Stimulated activated CD8-positive, alpha-beta memory T cell treated with anti-CD3 and anti-CD28 coated beads, Interleukin-4, amount 100 ng/mL, for 24 hours (primary cell): ENCODE measurements around the gene MMAB.

ENCODE experiments used
- DNase-seq: peaks from one replicate; pipeline ENCODE4 v3.0.0-alpha.2; 2020; ENCODE audit warnings: low read depth

The MMAB gene

DNA sequence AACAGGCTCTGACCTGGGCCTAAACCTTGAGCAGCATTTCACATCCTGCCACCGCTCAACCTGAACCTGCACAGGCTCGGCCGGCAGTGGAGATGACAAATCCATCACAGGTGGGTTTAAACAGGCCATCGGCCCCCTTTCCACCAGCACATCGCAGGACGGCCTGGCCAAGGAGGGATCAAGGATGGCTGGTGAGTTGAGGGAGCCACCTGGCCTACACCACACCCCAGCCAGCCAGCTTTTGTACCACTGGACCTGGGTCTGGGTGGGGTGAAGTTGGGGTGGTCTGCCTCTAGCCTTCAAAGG, 14.2 kb downstream of the MMAB start:
- DNase-seq: no peak

GRCh38 chr12:109558374-109559199, 14.7 kb downstream of the MMAB start:
- DNase-seq: no peak

GRCh38 chr12:109557805-109558204, 15.5 kb downstream of the MMAB start:
- DNase-seq: no peak

- no peak for DNase-seq
Observed at GRCh38 chr12:109557200-109557599, 16.1 kb downstream of the MMAB start.

DNA sequence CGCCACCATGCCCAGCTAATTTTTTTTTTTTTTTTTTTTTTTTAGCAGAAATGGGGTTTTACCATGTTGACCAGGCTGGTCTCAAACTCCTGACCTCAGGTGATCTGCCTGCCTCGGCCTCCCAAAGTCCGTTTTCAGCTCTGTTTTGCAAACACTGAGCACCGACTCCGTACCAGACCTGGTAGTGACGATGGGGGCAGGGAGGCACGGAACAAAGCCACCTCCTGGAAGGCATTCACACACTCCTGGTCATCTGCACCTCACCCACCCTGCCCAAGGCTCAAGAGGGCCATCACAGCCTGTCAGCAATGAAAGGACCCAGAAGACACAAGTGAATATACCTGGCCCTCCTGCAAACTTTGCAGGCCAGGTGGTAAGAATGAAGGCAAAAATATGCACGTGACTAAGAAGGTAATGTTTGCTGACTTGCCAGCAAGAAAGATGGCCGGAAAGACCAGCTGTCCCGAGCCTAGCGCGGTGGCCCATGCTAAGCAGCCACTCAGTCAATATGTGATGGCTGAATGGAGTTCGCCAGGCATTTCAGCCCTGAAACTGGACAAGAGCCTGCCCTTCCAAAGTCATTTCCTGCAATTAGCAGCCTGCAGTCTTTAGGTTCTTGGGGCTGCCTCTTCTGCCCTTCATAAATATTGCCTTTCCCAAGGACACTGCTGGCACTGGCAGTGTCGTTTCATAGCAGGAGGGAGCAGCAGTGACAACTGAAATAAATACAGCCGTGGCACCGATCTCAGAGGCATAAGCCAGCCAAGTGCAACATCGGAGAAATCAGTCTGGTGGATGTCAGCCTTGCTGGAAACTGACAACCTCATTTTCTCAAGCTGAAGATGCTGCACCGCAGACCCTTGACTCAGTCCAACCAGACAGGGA, 17.6 kb downstream of the MMAB start:
- DNase-seq: no peak

GRCh38 chr12:109554761-109555160, 18.5 kb downstream of the MMAB start:
- DNase-seq: no peak

- no peak for DNase-seq
Observed at GRCh38 chr12:109553906-109554500, 19.3 kb downstream of the MMAB start.

- no peak for DNase-seq
Observed at GRCh38 chr12:109553483-109553882, 19.8 kb downstream of the MMAB start.

DNA sequence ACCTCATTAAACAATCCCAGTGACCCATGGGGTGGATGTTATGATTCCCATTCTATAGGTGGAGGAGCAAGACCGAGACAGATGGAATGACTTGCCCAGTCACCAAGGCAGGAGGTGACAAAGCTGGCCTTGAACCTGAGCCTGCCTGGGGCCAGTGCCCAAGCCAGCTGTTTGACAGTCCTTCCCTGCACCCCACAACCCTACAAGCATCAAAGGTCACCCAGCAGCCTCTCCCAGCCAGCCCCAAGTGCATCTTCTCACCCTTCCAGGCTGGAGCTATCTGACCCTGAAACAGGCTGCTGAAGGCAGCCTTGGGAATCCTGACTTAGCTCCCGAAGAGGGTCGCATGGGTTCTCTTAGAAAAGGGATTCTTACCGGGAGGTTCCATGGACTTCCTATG, 20.3 kb downstream of the MMAB start:
- no peak for DNase-seq

DNA sequence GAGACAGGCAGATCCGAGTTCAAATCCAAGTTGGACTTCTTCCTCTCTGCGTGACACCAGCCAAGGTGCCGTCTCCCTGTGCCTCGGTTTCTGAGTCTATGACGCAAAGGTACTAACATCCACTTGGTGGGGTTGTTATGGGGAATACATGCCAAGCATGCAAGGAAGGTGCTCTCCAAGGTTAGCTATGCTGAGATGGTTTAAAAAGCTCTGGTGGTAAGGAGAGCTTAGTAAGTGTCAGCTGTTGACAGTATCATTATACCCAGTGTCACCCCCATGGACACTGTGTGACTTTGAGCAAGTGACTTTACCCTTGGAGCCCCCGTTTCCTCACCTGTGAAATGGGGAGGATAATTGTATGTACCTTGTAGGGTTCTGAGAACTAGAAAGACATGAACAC, 22.2 kb downstream of the MMAB start:
- no peak for DNase-seq

DNA sequence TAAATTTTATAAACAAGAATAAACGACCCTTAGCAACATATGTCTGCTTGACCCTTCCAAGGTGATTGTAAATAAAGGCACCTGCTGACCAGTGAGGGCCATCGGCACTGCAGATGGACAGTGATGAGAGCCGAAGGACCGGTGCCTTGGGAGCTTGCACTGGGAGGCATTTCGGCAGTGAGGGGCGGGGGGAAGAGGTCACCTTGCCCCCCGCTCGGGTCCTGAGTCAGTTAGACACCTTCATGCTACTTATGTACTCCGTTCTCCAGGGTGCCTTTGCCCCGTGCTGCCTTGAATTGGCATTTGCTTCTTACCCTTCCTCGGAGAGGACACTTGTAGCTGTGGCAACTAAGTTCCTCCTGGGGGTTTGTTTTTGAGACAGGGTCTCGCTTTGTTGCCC, 23.0 kb downstream of the MMAB start:
- DNase-seq: no peak

DNA sequence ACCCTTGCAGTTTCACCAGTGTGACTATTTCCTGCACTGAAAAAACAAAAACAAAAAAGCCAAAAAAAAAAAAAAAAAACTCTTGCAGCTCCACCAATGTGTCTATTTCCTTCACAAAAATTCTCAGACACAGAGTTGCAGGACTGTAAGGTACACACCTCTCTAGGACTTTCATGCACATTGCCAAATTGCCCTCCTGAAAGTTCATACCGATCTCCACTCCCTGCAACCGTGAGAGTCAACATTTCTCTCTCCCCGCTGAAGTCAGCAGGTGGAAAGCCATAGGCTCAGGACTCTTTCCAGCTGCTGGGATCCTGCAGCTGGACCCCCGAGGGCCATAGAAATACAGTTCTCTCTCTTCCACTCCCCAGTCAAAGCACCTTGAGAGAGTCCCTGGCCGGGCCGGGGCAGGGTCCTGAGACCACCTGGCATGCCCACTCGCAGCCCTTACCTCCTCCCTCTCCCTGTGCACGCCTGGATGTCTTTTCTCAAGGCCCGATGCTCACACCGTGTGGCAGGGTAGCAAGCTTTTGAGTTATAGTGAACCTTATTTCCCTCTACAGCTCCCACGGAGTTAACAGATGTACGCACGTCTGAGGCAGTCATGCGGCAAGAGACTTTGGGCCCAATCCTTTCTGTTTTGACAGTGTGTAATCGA, 23.6 kb downstream of the MMAB start:
- no peak for DNase-seq

DNA sequence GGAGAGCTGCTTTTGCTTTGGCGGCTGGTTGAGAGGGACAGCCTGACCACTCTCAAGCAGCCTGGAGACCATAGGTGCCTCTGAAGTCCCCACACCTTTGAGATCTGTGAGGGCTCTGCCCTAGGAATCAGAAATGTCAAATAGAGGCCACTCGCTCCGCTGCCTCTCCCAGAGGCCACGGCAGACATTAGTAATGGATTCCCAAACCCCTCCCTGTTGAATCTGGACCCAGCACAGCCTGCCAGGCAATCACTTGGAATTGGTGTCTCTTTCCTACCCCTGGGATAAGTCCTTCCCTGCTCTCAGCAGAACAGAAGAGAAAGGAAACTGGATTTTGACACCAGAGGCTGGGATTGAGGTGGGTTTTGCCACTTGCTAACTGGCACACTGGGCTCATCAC, 25.0 kb downstream of the MMAB start:
- DNase-seq: no peak

- DNase-seq: no peak
Observed at GRCh38 chr12:109547286-109547685, 26.0 kb downstream of the MMAB start.

DNA sequence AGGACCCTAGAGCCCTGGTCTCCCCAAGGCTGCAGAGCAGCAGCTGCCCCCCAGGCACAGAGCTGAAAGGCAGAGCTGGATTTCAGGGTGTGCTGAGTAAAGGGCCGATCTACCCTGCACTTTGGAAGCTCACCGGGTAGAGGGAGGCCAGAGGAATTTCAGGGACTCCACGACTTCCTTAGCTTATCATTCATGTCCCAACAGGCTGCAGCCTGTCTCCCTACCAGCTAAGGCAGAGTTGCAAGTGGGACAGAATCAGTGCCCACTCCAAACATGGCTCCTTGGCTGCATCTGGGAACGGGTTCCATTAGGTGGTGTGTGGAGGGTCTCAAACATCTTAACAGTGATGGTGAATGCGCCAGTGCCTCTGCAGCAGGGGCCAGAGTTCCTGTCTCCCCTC, 27.5 kb downstream of the MMAB start:
- DNase-seq: no peak

DNA sequence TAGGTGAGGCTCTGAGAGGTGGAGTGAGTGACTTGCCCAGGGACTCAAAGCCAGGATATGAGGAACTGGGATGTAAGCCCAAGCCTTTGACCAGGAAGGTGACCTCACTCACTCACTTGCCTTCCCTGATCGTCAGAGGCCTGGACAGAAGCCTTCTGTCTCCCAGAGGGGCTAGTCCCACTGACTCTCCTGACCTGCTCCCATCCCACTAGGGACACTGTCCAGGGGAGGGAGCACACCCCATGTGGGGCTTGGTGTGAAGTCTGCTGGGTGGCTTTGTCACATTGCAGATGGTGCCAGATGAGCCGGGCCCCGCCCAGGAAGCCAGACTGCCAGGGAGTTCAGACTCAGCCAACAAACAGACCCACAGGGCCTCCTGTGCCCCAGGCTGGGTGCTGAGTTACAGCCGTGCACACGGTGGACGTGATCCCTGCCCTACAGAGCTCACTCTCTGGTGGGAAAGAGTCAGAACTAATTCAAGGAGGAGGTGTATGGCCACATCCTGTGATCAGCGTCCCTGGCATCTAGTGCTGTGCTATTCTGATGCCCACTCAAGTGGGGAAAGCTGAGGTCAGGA, 28.3 kb downstream of the MMAB start:
- DNase-seq: peak; percentile 2

GRCh38 chr12:109542876-109543275, 30.4 kb downstream of the MMAB start:
- no peak for DNase-seq

DNA sequence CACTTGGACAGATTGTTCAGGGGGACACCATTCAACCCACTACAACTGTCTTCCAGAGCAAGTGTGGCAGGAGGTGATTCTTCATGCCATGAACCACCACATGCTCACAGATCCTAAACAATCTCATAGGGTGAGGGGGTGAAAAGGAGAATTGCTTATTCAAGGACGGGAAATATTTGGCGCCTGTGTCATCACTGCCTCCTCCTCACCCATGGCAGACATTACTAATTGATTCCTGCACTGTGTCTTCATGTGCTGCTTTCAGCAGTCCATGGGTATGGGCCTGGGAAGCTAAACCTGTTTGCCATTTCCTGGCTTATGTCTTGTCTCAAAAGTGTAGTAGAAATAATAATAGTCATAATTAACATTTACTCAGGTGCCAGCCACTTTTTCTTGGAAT, 31.3 kb downstream of the MMAB start:
- DNase-seq: no peak

GRCh38 chr12:109541413-109541726, 31.9 kb downstream of the MMAB start:
- DNase-seq: no peak

GRCh38 chr12:109540526-109541412, 32.5 kb downstream of the MMAB start:
- DNase-seq: no peak

GRCh38 chr12:109539508-109539907, 33.8 kb downstream of the MMAB start:
- DNase-seq: no peak
